SH-SY5Y (cell line): Measurements from ENCODE around the gene JAZF1.

Experiments
- GATA2 ChIP-seq: IDR thresholded peaks from 2 replicates; pipeline ENCODE4 v1.6.1; 2011; ENCODE audit warnings: mild to moderate bottlenecking, low read depth, low read length
- GATA3 ChIP-seq: IDR thresholded peaks from 2 replicates; pipeline ENCODE4 v1.6.1; 2011; ENCODE audit warnings: low read depth, mild to moderate bottlenecking, low read length, moderate library complexity

- TF ChIP-seq GATA2 (no peak), GATA3 (no peak)
Measured at GRCh38 chr7:27839099-27839498, 341.5 kb downstream of the JAZF1 start.
